NOMO-1 treated with DMSO at 0.1 percent for 48 hours (cell line): Measurements from ENCODE around the gene RALGAPA2.

Experiments used
- DNase-seq: peaks from one replicate; lab custom pipeline; 2025; ENCODE audit not compliant: unreplicated experiment; lab: John Stamatoyannopoulos, UW

Gene RALGAPA2

GRCh38 chr20:20500312-20500711 lies 212.1 kb downstream of the RALGAPA2 start:
- DNase-seq, result no peak

- DNase-seq, result no peak
Observed at GRCh38 chr20:20499439-20499838, 213.0 kb downstream of the RALGAPA2 start.

GRCh38 chr20:20498076-20498861 lies 214.2 kb downstream of the RALGAPA2 start:
- DNase-seq, result no peak

- DNase-seq, result no peak
Observed at GRCh38 chr20:20497242-20497978, 215.0 kb downstream of the RALGAPA2 start.

GRCh38 chr20:20495729-20496503 lies 216.5 kb downstream of the RALGAPA2 start:
- no peak for DNase-seq

- DNase-seq, result no peak
Observed at GRCh38 chr20:20493701-20494100, 218.7 kb downstream of the RALGAPA2 start.

GRCh38 chr20:20492521-20493332 lies 219.7 kb downstream of the RALGAPA2 start:
- no peak for DNase-seq

- DNase-seq, result no peak
Observed at GRCh38 chr20:20491784-20492264, 220.6 kb downstream of the RALGAPA2 start.

- DNase-seq, result no peak
Observed at GRCh38 chr20:20491110-20491783, 221.2 kb downstream of the RALGAPA2 start.

- no peak for DNase-seq
Observed at GRCh38 chr20:20490673-20491072, 221.8 kb downstream of the RALGAPA2 start.

- no peak for DNase-seq
Observed at GRCh38 chr20:20489648-20490341, 222.6 kb downstream of the RALGAPA2 start.

GRCh38 chr20:20489054-20489453 lies 223.4 kb downstream of the RALGAPA2 start:
- no peak for DNase-seq

GRCh38 chr20:20488388-20488787 lies 224.1 kb downstream of the RALGAPA2 start:
- DNase-seq, result no peak

GRCh38 chr20:20487811-20488210 lies 224.6 kb downstream of the RALGAPA2 start:
- no peak for DNase-seq

GRCh38 chr20:20483328-20483727 lies 229.1 kb downstream of the RALGAPA2 start:
- no peak for DNase-seq

- no peak for DNase-seq
Observed at GRCh38 chr20:20482453-20482852, 230.0 kb downstream of the RALGAPA2 start.

- DNase-seq, result no peak
Observed at GRCh38 chr20:20480689-20481088, 231.8 kb downstream of the RALGAPA2 start.

- DNase-seq, result no peak
Observed at GRCh38 chr20:20480126-20480525, 232.3 kb downstream of the RALGAPA2 start.

- DNase-seq, result no peak
Observed at GRCh38 chr20:20477444-20478041, 234.9 kb downstream of the RALGAPA2 start.
